Spinal cord (tissue), 10 donors: ENCODE data around the gene FBXL20. TPM values are rescaled to one million over a fixed set of nuclear protein-coding genes. Genes with fewer than 3 reads are reported as not detected.

ENCODE experiments used
- DNase-seq, 6 donors: peaks; one replicate each; pipeline versions ENCODE4 v3.0.0 to v3.0.0-alpha.2; 2013 to 2015; ENCODE audit warnings: low spot score in 6 of 6, low read depth in 4 of 6
- H3K27ac ChIP-seq: one replicate; pipeline ENCODE4 v1.5.1; 2013; ENCODE audit warnings: low read depth, low read length, control low read depth
- H3K27me3 ChIP-seq: one replicate; pipeline ENCODE4 v1.6.1; 2013; ENCODE audit warnings: low read length; ENCODE audit not compliant: control insufficient read depth, insufficient read depth
- H3K36me3 ChIP-seq: one replicate; pipeline ENCODE4 v1.6.1; 2013; ENCODE audit warnings: low read length; ENCODE audit not compliant: control insufficient read depth, insufficient read depth
- H3K4me1 ChIP-seq: one replicate; pipeline ENCODE4 v1.6.1; 2013; ENCODE audit warnings: low read length; ENCODE audit not compliant: control insufficient read depth, insufficient read depth
- H3K4me3 ChIP-seq: one replicate; pipeline ENCODE4 v1.5.1; 2013; ENCODE audit warnings: low read depth, low read length, control low read depth
- H3K9me3 ChIP-seq: one replicate; pipeline ENCODE4 v1.6.1; 2013; ENCODE audit warnings: low read length; ENCODE audit not compliant: control insufficient read depth, insufficient read depth
- WGBS: methylation state at CpG from one replicate; pipeline ENCODE4 v1.1.5; 2013; ENCODE audit warnings: missing lambda C conversion rate; ENCODE audit not compliant: insufficient coverage; 5-methylcytosine and 5-hydroxymethylcytosine counted together
- polyA plus RNA-seq, 2 donors: library from polyadenylated mRNA; unstranded; fragments of 120-200 nt; gene quantifications; one replicate each; pipeline ENCODE4 v1.2.1, GENCODE V29; 2013; ENCODE audit not compliant: insufficient read length in 2 of 2
- total RNA-seq, 2 donors: library from RNA; depleted of rRNA in 1 of 2; stranded (reverse); fragments of 120-200 nt in 1 of 2; fragments of >200 nt in 1 of 2; gene quantifications; one replicate each; pipeline versions ENCODE4 v1.2.3 to v1.2.4, GENCODE V29; 2013 to 2014
- donor health status: healthy.

FBXL20 gene
- total and polyA plus RNA-seq, 4 donors = 16.1 to 26.1 (median 19.1) TPM

- Histone ChIP-seq H3K27ac (no peak overlapping the region), H3K27me3 (no peaks in the 10 kb centered on the region), H3K4me1 (peaks cover 12% of the 10 kb centered on the region), H3K9me3 (no peaks in the 10 kb centered on the region), H3K4me3 (no peak overlapping the region), H3K36me3 (peaks cover 8% of the 10 kb centered on the region)
- no peak for DNase-seq
- no CpG with 5 or more reads among the region's 3 CpGs for WGBS
Observed at GRCh38 chr17:39246274-39246673, 155.2 kb downstream of the FBXL20 start.

- Histone ChIP-seq H3K27me3 (no peaks in the 10 kb centered on the region), H3K4me1 (peaks cover 12% of the 10 kb centered on the region), H3K4me3 (no peak overlapping the region), H3K27ac (no peak overlapping the region), H3K36me3 (peaks cover 7% of the 10 kb centered on the region), H3K9me3 (no peaks in the 10 kb centered on the region)
- 64% methylated on average over 4 of the region's 6 CpGs for WGBS
- DNase-seq = peak; percentile 71 to 95 (median 72)
Observed at GRCh38 chr17:39244600-39245570, 156.5 kb downstream of the FBXL20 start.

- no peaks in the 10 kb centered on the region for H3K9me3 ChIP-seq
- H3K36me3 ChIP-seq = peaks cover 7% of the 10 kb centered on the region
- H3K4me1 ChIP-seq = peaks cover 15% of the 10 kb centered on the region
- peaks cover 3% of the 10 kb centered on the region for H3K27me3 ChIP-seq
- 63% methylated on average over 8 of the region's 11 CpGs for WGBS
- H3K4me3 ChIP-seq = no peak overlapping the region
- H3K27ac ChIP-seq = no peak overlapping the region
- no peak for DNase-seq
Observed at GRCh38 chr17:39244016-39244599, 157.3 kb downstream of the FBXL20 start.

GRCh38 chr17:39243155-39243554 is 158.3 kb downstream of the FBXL20 start:
- Histone ChIP-seq H3K4me1 (peaks cover 21% of the 10 kb centered on the region), H3K27me3 (peaks cover 3% of the 10 kb centered on the region)
- WGBS = 86% methylated on average over 6 of the region's 8 CpGs

GRCh38 chr17:39240631-39241030 is 160.8 kb downstream of the FBXL20 start:
- no peaks in the 10 kb centered on the region for H3K9me3 ChIP-seq
- peaks cover 39% of the 10 kb centered on the region for H3K4me1 ChIP-seq
- no peak overlapping the region for H3K4me3 ChIP-seq
- H3K36me3 ChIP-seq = peaks cover 2% of the 10 kb centered on the region
- 80% methylated on average over 1 of the region's 5 CpGs for WGBS
- H3K27me3 ChIP-seq = peaks cover 5% of the 10 kb centered on the region
- no peak overlapping the region for H3K27ac ChIP-seq
- DNase-seq = no peak

More at GRCh38 chr17:39243155-39243554, 158.3 kb downstream of the FBXL20 start:
- Histone ChIP-seq H3K9me3 (no peaks in the 10 kb centered on the region), H3K4me3 (no peak overlapping the region), H3K27ac (no peak overlapping the region), H3K36me3 (peaks cover 2% of the 10 kb centered on the region)
- no peak for DNase-seq

- DNase-seq = peak in 1 of 6 donors; percentile 48
- 8% methylated on average over 12 of the region's 16 CpGs for WGBS
- no peaks in the 10 kb centered on the region for H3K9me3 ChIP-seq
Observed at GRCh38 chr17:39239640-39240314, 161.6 kb downstream of the FBXL20 start.

GRCh38 chr17:39238311-39238972 is 163.0 kb downstream of the FBXL20 start:
- no peak for DNase-seq
- Histone ChIP-seq H3K27me3 (peaks cover 5% of the 10 kb centered on the region), H3K36me3 (no peaks in the 10 kb centered on the region), H3K9me3 (no peaks in the 10 kb centered on the region), H3K4me3 (no peak overlapping the region), H3K4me1 (peaks cover 36% of the 10 kb centered on the region), H3K27ac (no peak overlapping the region)
- WGBS = 43% methylated on average over 7 of the region's 15 CpGs

More at GRCh38 chr17:39239640-39240314, 161.6 kb downstream of the FBXL20 start:
- H3K4me1 ChIP-seq = peaks cover 44% of the 10 kb centered on the region
- no peak overlapping the region for H3K4me3 ChIP-seq
- H3K36me3 ChIP-seq = peaks cover 2% of the 10 kb centered on the region
- peaks cover 5% of the 10 kb centered on the region for H3K27me3 ChIP-seq
- H3K27ac ChIP-seq = no peak overlapping the region

- H3K27ac ChIP-seq = no peak overlapping the region
- H3K36me3 ChIP-seq = no peaks in the 10 kb centered on the region
- no peak overlapping the region for H3K4me3 ChIP-seq
- 77% methylated on average over 7 of the region's 7 CpGs for WGBS
- no peak for DNase-seq
- peaks cover 36% of the 10 kb centered on the region for H3K4me1 ChIP-seq
- H3K9me3 ChIP-seq = no peaks in the 10 kb centered on the region
- H3K27me3 ChIP-seq = peaks cover 5% of the 10 kb centered on the region
Observed at GRCh38 chr17:39237586-39237985, 163.8 kb downstream of the FBXL20 start.

- no peak overlapping the region for H3K27ac ChIP-seq
Observed at GRCh38 chr17:39236981-39237441, 164.4 kb downstream of the FBXL20 start.

More at GRCh38 chr17:39236981-39237441, 164.4 kb downstream of the FBXL20 start:
- peaks cover 42% of the 10 kb centered on the region for H3K4me1 ChIP-seq
- no peaks in the 10 kb centered on the region for H3K36me3 ChIP-seq
- WGBS = 79% methylated on average over 6 of the region's 6 CpGs
- no peak for DNase-seq
- no peaks in the 10 kb centered on the region for H3K9me3 ChIP-seq
- no peak overlapping the region for H3K4me3 ChIP-seq
- H3K27me3 ChIP-seq = peaks cover 5% of the 10 kb centered on the region
